SK-N-MC (cell line): ENCODE results near the gene GSTT2.
"Not testable (repeated sequence)": the region's sequence is repeated elsewhere in the genome, so short reads cannot be mapped to it uniquely, and the experiment has no call there.

ENCODE experiments used
- EZH2 ChIP-seq: fragments of 200-600 bp; sonication (generic); IDR thresholded peaks from one replicate; pipeline ENCODE4 v1.6.1; 2017; ENCODE audit warnings: antibody characterized with exemption
- FOXP2 ChIP-seq: optimal IDR thresholded peaks from 2 replicates; pipeline ENCODE3; 2011; ENCODE audit warnings: mild to moderate bottlenecking, moderate library complexity; ENCODE audit not compliant: insufficient read depth; ENCODE audit errors: extremely low read length, control extremely low read depth
- POLR2AphosphoS5 ChIP-seq: IDR thresholded peaks from 2 replicates; pipeline ENCODE4 v1.6.1; 2012; ENCODE audit warnings: mild to moderate bottlenecking, low read depth, low read length, borderline replicate concordance

GRCh38 chr22:23940166-23940565, 39.8 kb upstream of the GSTT2 start:
- not testable (repeated sequence) for TF ChIP-seq POLR2AphosphoS5, EZH2, FOXP2
